ENCODE results near the gene SNX5. TPM values are rescaled to one million over a fixed set of nuclear protein-coding genes. Genes with fewer than 3 reads are reported as not detected.

Gene SNX5
- total RNA-seq, 5 donors from 2014 or later (not counting 1 experiment from before 2014, with no cell fraction given): 53.6 to 68.9 (median 56.7) TPM

- H3K9me3 ChIP-seq: no peaks in the 10 kb centered on the region
- H3K27ac ChIP-seq (ENCODE audit: low read length): no peak overlapping the region
- H3K27me3 Mint-ChIP-seq: no peaks in the 10 kb centered on the region
- WGBS (ENCODE audit: insufficient coverage): 48% methylated on average over 3 of the region's 3 CpGs
- peaks cover 0 to 12% of the 10 kb centered on the region in 2 experiments for H3K4me1 ChIP-seq (ENCODE audit: control insufficient read depth in 1 of 2, extremely low read depth in 1 of 2, insufficient read depth in 2 of 2, low read length in 2 of 2)
- H3K9me3 Mint-ChIP-seq: no peaks in the 10 kb centered on the region
- peak overlapping the region in 1 of 2 donors; percentile 16 for H3K27ac Mint-ChIP-seq
- peak; percentile 60 to 99 (median 68) for ATAC-seq (replicated peaks in 1 of 4)
- H3K4me3 ChIP-seq (ENCODE audit: control insufficient read depth in 1 of 2, extremely low read depth in 1 of 2, low read length in 1 of 2): no peak overlapping the region
- H3K4me1 Mint-ChIP-seq: peaks cover 16 to 27% (median 18%) of the 10 kb centered on the region in 3 donors
- peak overlapping the region in 1 of 3 donors; percentile 54 for H3K4me3 Mint-ChIP-seq
- H3K27me3 ChIP-seq (replicated peaks in 1 of 2; ENCODE audit: control insufficient read depth in 2 of 2, extremely low read depth in 1 of 2, insufficient read depth in 2 of 2, low read length in 1 of 2): no peaks in the 10 kb centered on the region
- ChIA-PET POLR2A (interaction anchor here in 1 of 2 donors (0.6 kb wide), 2 partner anchors 306 to 415 kb away, joined by 3 read pairs; partner anchors contain the start of gene RRBP1), CTCF (interaction anchor here (1.0 to 1.4 kb wide), 4 partner anchors 11 to 30 kb away, joined by 3 to 5 read pairs (median 3); no protein-coding TSS in a partner anchor)
- DNase-seq: peak in 3 of 35 experiments; percentile 11 to 47 (median 27)
- peaks cover 0 to 12% of the 10 kb centered on the region in 2 donors for H3K36me3 ChIP-seq (ENCODE audit: control insufficient read depth in 2 of 2, extremely low read depth in 1 of 2, insufficient read depth in 1 of 2, low read length in 1 of 2)
- peaks cover 24% of the 10 kb centered on the region for H3K36me3 Mint-ChIP-seq
Measured at GRCh38 chr20:17987988-17988387, 19.4 kb upstream of the SNX5 start.

DNA sequence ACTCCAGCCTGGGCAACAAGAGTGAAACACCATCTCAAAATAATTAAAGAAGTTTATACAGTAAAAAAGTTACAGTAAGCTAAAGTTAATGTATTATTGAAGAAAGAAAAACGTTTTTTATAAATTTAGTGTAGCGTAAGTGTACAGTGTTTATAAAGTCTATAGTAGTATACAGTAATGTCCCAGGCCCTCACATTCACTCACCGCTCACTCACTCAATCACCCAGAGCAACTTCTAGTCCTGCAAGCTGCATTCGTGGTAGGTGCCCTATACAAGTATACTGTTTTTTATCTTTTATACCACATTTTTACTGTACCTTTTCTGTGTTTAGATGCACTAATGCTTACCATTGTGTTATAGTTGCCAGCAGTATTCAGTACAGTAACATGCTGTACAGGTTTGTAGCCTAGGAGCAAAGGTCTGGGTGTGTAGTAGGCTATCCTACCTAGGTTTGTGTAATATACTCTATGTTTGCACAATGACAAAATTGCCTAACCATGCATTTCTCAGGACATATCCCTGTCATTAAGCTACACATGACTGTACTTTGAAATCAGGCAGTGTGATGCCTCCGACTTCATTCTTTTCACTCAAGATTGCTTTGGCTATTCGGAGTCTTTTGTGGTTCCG, 16.9 kb upstream of the SNX5 start:
- no CpG with 5 or more reads among the region's 7 CpGs for WGBS (ENCODE audit: insufficient coverage)
- Mint-ChIP-seq H3K27me3 (no peaks in the 10 kb centered on the region), H3K36me3 (peaks cover 33% of the 10 kb centered on the region), H3K9me3 (no peaks in the 10 kb centered on the region), H3K4me1 (peaks cover 16 to 20% (median 16%) of the 10 kb centered on the region in 3 donors), H3K4me3 (no peak overlapping the region), H3K27ac (no peak overlapping the region)
- DNase-seq (no peak), ATAC-seq (replicated peaks in 1 of 4) (no peak)
- no peak overlapping the region for H3K4me3 ChIP-seq (ENCODE audit: control insufficient read depth in 1 of 2, extremely low read depth in 1 of 2, low read length in 1 of 2)
- H3K9me3 ChIP-seq: no peaks in the 10 kb centered on the region
- POLR2A ChIA-PET: interaction anchor here in 1 of 2 donors (0.7 kb wide), 1 partner anchor 20 kb away, joined by 4 read pairs; no protein-coding TSS in a partner anchor
- CTCF ChIA-PET: no interaction called here
- H3K27me3 ChIP-seq (replicated peaks in 1 of 2; ENCODE audit: control insufficient read depth in 2 of 2, extremely low read depth in 1 of 2, insufficient read depth in 2 of 2, low read length in 1 of 2): no peaks in the 10 kb centered on the region
- peaks cover 0 to 11% of the 10 kb centered on the region in 2 donors for H3K36me3 ChIP-seq (ENCODE audit: control insufficient read depth in 2 of 2, extremely low read depth in 1 of 2, insufficient read depth in 1 of 2, low read length in 1 of 2)
- H3K4me1 ChIP-seq (ENCODE audit: control insufficient read depth in 1 of 2, extremely low read depth in 1 of 2, insufficient read depth in 2 of 2, low read length in 2 of 2): peaks cover 0 to 12% of the 10 kb centered on the region in 2 experiments
- H3K27ac ChIP-seq (ENCODE audit: low read length): no peak overlapping the region

- Histone ChIP-seq H3K27me3 (replicated peaks in 1 of 2; ENCODE audit: control insufficient read depth in 2 of 2, extremely low read depth in 1 of 2, insufficient read depth in 2 of 2, low read length in 1 of 2) (no peaks in the 10 kb centered on the region), H3K4me3 (ENCODE audit: control insufficient read depth in 1 of 2, extremely low read depth in 1 of 2, low read length in 1 of 2) (no peak overlapping the region), H3K27ac (ENCODE audit: low read length) (no peak overlapping the region), H3K36me3 (ENCODE audit: control insufficient read depth in 2 of 2, extremely low read depth in 1 of 2, insufficient read depth in 1 of 2, low read length in 1 of 2) (peaks cover 0 to 13% of the 10 kb centered on the region in 2 donors), H3K9me3 (no peaks in the 10 kb centered on the region), H3K4me1 (ENCODE audit: control insufficient read depth in 1 of 2, extremely low read depth in 1 of 2, insufficient read depth in 2 of 2, low read length in 2 of 2) (peaks cover 17 to 22% of the 10 kb centered on the region in 2 experiments)
- no peak overlapping the region for H3K4me3 Mint-ChIP-seq
- CTCF ChIA-PET: interaction anchor here in 1 of 2 donors (1.4 kb wide), 2 partner anchors 9 to 294 kb away, joined by 3 read pairs; partner anchors contain the start of gene RRBP1
- H3K4me1 Mint-ChIP-seq: peaks cover 27 to 34% (median 31%) of the 10 kb centered on the region in 3 donors
- ATAC-seq (replicated peaks in 1 of 4): no peak
- H3K27me3 Mint-ChIP-seq: no peaks in the 10 kb centered on the region
- 100% methylated on average over 3 of the region's 6 CpGs for WGBS (ENCODE audit: insufficient coverage)
- no peak for DNase-seq
- H3K36me3 Mint-ChIP-seq: peaks cover 27% of the 10 kb centered on the region
- POLR2A ChIA-PET: no interaction called here
- H3K9me3 Mint-ChIP-seq: no peaks in the 10 kb centered on the region
- H3K27ac Mint-ChIP-seq: no peak overlapping the region
Measured at GRCh38 chr20:17976305-17976704, 7.7 kb upstream of the SNX5 start.

GRCh38 chr20:17972121-17972520, 3.5 kb upstream of the SNX5 start:
- Histone ChIP-seq H3K9me3 (no peaks in the 10 kb centered on the region), H3K4me3 (ENCODE audit: control insufficient read depth in 1 of 2, extremely low read depth in 1 of 2, low read length in 1 of 2) (peak overlapping the region in 1 of 2 donors; percentile 1), H3K36me3 (ENCODE audit: control insufficient read depth in 2 of 2, extremely low read depth in 1 of 2, insufficient read depth in 1 of 2, low read length in 1 of 2) (peaks cover 0 to 7% of the 10 kb centered on the region in 2 donors), H3K27ac (ENCODE audit: low read length) (peak overlapping the region; percentile 14), H3K27me3 (replicated peaks in 1 of 2; ENCODE audit: control insufficient read depth in 2 of 2, extremely low read depth in 1 of 2, insufficient read depth in 2 of 2, low read length in 1 of 2) (no peaks in the 10 kb centered on the region), H3K4me1 (ENCODE audit: control insufficient read depth in 1 of 2, extremely low read depth in 1 of 2, insufficient read depth in 2 of 2, low read length in 2 of 2) (peaks cover 30 to 38% of the 10 kb centered on the region in 2 experiments)
- H3K36me3 Mint-ChIP-seq: peaks cover 18% of the 10 kb centered on the region
- no peaks in the 10 kb centered on the region for H3K9me3 Mint-ChIP-seq
- peak overlapping the region; percentile 57 to 96 (median 95) for H3K4me3 Mint-ChIP-seq
- peaks cover 53 to 56% (median 55%) of the 10 kb centered on the region in 3 donors for H3K4me1 Mint-ChIP-seq
- H3K27ac Mint-ChIP-seq: peak overlapping the region; percentile 39 to 75
- no peak for ATAC-seq (replicated peaks in 1 of 4)
- no peak for DNase-seq
- CTCF ChIA-PET: interaction anchor here in 1 of 2 donors (0.9 kb wide), 1 partner anchor 13 kb away, joined by 3 read pairs; no protein-coding TSS in a partner anchor
- no peaks in the 10 kb centered on the region for H3K27me3 Mint-ChIP-seq
- POLR2A ChIA-PET: no interaction called here
- WGBS (ENCODE audit: insufficient coverage): no CpG with 5 or more reads among the region's 2 CpGs

DNA sequence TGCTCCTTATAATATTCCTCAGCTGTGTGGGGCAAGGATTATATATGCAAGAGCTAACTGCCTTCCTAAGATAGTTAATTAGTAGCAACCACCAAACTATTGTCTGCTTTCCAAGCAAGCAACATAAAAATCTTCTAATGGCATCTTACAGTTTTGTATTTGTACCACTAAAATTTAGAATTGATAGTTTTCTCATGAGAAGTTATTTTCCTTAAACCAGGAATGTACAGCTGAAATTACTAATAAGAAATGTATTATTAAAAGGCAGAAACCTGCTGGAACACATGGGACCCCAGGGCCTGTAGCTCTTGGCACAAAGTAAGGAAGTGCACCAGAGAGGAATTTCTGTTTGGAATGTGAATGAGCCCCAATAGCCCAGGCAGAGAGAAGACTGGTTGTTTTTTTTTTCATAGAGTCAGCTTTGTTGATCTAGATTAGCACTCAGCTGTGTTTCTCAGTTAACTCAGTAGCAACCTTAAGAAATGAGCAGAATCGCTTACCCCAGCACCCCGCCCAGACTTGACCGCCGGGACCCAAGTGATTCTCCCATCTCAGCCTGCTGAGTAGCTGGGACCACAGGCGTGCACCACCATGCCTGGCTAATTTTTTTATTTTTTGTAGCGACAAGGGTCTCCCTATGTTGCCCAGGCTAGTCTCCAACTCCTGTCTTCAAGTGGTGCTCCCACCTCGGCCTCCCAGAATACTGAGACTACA, 2.9 kb upstream of the SNX5 start:
- ChIA-PET CTCF (interaction anchor here in 1 of 2 donors (0.9 to 2.6 kb wide), 4 partner anchors 13 to 291 kb away, joined by 3 to 8 read pairs (median 4); partner anchors contain the start of gene RRBP1), POLR2A (interaction anchor here in 1 of 2 donors (1.1 kb wide), 1 partner anchor 11 kb away, joined by 3 read pairs; no protein-coding TSS in a partner anchor)
- no peak for ATAC-seq (replicated peaks in 1 of 4)
- Mint-ChIP-seq H3K27ac (peak overlapping the region; percentile 22 to 75), H3K36me3 (peaks cover 14% of the 10 kb centered on the region), H3K9me3 (no peaks in the 10 kb centered on the region), H3K27me3 (no peaks in the 10 kb centered on the region), H3K4me1 (peaks cover 59 to 63% (median 61%) of the 10 kb centered on the region in 3 donors), H3K4me3 (peak overlapping the region; percentile 57 to 96 (median 95))
- 53% methylated on average over 5 of the region's 7 CpGs for WGBS (ENCODE audit: insufficient coverage)
- Histone ChIP-seq H3K4me3 (ENCODE audit: control insufficient read depth in 1 of 2, extremely low read depth in 1 of 2, low read length in 1 of 2) (no peak overlapping the region), H3K4me1 (ENCODE audit: control insufficient read depth in 1 of 2, extremely low read depth in 1 of 2, insufficient read depth in 2 of 2, low read length in 2 of 2) (peaks cover 30 to 43% of the 10 kb centered on the region in 2 experiments), H3K27ac (ENCODE audit: low read length) (peak overlapping the region; percentile 14), H3K9me3 (no peaks in the 10 kb centered on the region), H3K27me3 (replicated peaks in 1 of 2; ENCODE audit: control insufficient read depth in 2 of 2, extremely low read depth in 1 of 2, insufficient read depth in 2 of 2, low read length in 1 of 2) (no peaks in the 10 kb centered on the region), H3K36me3 (ENCODE audit: control insufficient read depth in 2 of 2, extremely low read depth in 1 of 2, insufficient read depth in 1 of 2, low read length in 1 of 2) (peaks cover 0 to 7% of the 10 kb centered on the region in 2 donors)
- DNase-seq: no peak

DNA sequence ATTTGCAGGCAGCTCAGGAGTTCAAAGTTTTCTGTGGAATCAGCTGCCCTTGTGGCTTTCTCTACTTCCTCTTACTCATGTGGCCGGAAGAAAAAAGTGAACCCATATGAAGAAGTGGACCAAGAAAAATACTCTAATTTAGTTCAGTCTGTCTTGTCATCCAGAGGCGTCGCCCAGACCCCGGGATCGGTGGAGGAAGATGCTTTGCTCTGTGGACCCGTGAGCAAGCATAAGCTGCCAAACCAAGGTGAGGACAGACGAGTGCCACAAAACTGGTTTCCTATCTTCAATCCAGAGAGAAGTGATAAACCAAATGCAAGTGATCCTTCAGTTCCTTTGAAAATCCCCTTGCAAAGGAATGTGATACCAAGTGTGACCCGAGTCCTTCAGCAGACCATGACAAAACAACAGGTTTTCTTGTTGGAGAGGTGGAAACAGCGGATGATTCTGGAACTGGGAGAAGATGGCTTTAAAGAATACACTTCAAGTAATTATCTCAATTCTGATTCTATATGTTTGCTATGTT, 1.4 kb upstream of the SNX5 start:
- WGBS (ENCODE audit: insufficient coverage): 0% methylated on average over 2 of the region's 9 CpGs
- H3K36me3 Mint-ChIP-seq: peaks cover 6% of the 10 kb centered on the region

More for the DNA sequence above, 1.4 kb upstream of the SNX5 start:
- Histone ChIP-seq H3K4me3 (ENCODE audit: control insufficient read depth in 1 of 2, extremely low read depth in 1 of 2, low read length in 1 of 2) (peak overlapping the region; percentile 88 to 98), H3K4me1 (ENCODE audit: control insufficient read depth in 1 of 2, extremely low read depth in 1 of 2, insufficient read depth in 2 of 2, low read length in 2 of 2) (peaks cover 43 to 53% of the 10 kb centered on the region in 2 experiments), H3K27me3 (replicated peaks in 1 of 2; ENCODE audit: control insufficient read depth in 2 of 2, extremely low read depth in 1 of 2, insufficient read depth in 2 of 2, low read length in 1 of 2) (no peaks in the 10 kb centered on the region), H3K27ac (ENCODE audit: low read length) (peak overlapping the region; percentile 98), H3K36me3 (ENCODE audit: control insufficient read depth in 2 of 2, extremely low read depth in 1 of 2, insufficient read depth in 1 of 2, low read length in 1 of 2) (no peaks in the 10 kb centered on the region), H3K9me3 (no peaks in the 10 kb centered on the region)
- peak in 5 of 35 experiments; percentile 10 to 57 (median 19) for DNase-seq
- Mint-ChIP-seq H3K4me1 (peaks cover 75 to 78% (median 75%) of the 10 kb centered on the region in 3 donors), H3K9me3 (no peaks in the 10 kb centered on the region), H3K27ac (peak overlapping the region; percentile 95 to 98), H3K4me3 (peak overlapping the region; percentile 91 to 96 (median 95)), H3K27me3 (no peaks in the 10 kb centered on the region)
- ATAC-seq (replicated peaks in 1 of 4): no peak
- CTCF ChIA-PET: interaction anchor here (0.5 to 2.6 kb wide), 6 partner anchors 11 to 288 kb away, joined by 3 to 8 read pairs (median 6); partner anchors contain the start of gene RRBP1 (in 1 of the 2)
- POLR2A ChIA-PET: interaction anchor here (0.6 to 1.0 kb wide), 2 partner anchors 16 to 57 kb away, joined by 3 to 4 read pairs; no protein-coding TSS in a partner anchor
